GM15510 (cell line): ENCODE measurements around the gene MIOX.

Source experiments
- POLR2A ChIP-seq: IDR thresholded peaks from 3 replicates; pipeline ENCODE4 v1.6.1; 2011; ENCODE audit warnings: borderline replicate concordance; ENCODE audit not compliant: insufficient read length; ENCODE audit errors: extremely low read depth

MIOX gene

DNA sequence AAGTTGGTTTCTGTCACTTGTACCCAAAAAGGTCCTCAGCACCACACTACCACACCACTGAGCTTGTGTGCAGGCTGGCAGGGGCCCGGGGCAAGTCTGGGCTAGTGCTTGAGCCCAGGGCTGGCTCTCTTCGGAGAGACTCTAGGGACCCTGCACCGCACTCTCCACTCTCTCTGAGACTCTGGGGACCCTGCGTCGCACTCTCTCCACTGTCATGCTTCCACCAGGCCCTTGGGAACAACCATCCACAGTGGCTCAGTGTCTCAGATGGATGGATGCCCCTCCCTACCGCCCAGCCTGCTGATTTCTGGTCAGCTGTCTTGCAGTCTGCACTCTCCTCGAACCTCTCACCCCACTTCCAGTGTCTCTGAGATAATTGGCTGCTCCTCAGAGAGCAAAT lies 9.8 kb upstream of the MIOX start:
- TF ChIP-seq POLR2A: no peak

- TF ChIP-seq POLR2A: no peak
These were observed 8.7 kb upstream of the MIOX start for GRCh38 chr22:50477923-50478322.

DNA sequence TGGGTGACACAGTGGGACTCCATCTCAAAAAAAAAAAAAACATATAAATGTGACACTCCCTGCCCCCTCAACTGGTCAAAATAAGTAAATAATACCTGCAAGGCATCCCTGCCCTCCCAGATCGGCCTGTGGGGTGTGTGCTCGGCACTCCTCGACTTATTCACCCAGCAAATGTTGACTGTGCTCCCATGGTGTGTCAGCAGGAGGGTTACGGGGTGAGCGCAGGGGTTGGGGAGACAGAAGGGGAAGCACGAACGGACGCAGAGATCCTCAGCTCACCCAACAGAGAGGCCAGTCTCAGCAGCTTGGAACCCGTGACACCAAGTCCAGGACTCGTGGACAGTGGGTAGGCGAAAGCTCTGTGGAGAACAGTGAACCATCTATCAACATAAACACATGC lies 6.9 kb upstream of the MIOX start:
- no peak for TF ChIP-seq POLR2A

DNA sequence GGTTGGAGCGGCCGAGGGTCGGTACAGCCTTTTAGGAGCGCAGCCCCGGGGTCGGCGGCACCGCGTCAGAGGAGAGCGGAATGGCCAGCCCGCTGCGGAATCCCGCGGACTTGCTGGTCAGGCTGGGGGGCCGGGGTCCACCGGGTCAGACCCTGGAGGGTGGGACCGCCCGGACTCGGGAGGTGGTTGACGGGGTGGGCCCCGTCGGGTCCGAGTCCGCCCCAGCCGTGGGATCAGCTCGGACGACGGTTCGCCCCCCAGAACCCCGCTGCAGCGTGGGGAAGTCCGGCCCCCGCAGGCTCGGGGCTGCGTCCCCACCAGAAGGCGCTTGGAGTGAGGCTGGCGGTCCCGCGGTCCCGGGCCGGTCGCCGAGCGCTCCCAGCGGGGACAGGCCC lies 5.6 kb upstream of the MIOX start:
- TF ChIP-seq POLR2A: no peak

GRCh38 chr22:50481440-50482106 lies 5.1 kb upstream of the MIOX start, which contains the start of gene ADM2:
Gene ADM2, plus strand, starts transcription at chr22:50481543. Its CDS starts 305 bp downstream, at chr22:50481848.
- no peak for TF ChIP-seq POLR2A

GRCh38 chr22:50482107-50483074 lies 4.3 kb upstream of the MIOX start:
- no peak for TF ChIP-seq POLR2A

DNA sequence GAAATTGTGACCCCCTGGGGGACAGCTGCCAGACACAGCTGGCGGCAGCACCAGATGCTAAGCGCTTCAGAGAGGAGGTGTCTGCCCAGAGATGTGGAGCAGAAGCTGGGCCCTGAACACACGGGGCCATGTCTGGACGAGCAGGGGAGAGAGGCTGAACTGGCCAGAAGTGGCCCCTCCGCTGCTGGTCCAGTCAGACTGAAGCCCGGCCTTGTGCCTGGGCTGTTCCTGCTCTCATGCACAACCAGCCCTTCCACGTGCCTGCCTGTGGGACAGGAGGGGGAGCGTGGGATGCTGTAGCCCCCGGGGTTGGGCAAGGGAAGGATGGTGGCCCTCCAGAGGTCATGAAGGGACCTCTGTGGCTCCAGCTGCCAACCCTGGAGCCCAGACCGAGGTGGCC lies 3.6 kb upstream of the MIOX start:
- TF ChIP-seq POLR2A: no peak

- TF ChIP-seq POLR2A: no peak
These were observed 3.1 kb upstream of the MIOX start for GRCh38 chr22:50483556-50483955.

DNA sequence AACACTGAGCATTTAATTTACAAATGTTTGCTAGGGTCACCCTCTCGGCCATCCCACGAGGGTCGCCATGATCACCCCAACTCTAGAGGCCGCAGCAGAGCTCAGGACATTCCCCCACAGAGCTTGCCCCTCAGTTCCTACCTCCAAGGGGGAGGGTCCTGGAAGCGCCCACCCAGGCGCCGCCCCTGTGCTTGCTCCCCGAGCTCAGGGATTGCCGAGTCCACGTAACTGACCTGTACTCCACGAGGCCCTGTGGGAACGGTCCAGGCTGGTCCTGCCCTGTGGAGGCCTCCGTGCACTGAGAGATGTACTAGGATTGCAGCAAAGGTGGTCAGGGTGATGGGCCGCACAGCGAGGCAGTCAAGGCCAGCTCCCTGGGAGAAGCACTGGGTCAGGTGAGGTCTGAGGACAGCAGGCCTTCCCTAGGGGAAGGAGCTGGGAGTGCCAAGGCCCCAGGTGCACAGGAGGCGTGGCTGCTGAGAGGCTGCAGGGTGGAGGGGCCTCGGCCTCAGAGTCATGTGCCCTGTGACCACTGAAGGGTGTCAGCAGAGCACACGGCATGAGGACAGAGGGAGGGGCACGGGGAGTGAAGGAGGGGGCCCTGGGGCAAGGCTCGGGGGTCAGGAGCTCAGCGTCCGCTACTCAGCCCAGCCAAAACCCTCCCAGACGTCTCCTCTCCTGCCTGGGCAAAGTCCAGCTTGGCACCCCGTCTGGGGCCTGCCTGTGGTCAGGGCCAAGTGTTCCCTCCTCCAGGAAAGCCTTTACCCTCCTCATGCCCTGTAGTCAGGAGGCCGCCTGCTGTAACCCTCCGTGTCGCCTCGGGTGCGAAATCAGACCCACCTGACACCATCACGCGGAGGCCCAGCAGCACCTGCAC lies 2.4 kb upstream of the MIOX start:
- no peak for TF ChIP-seq POLR2A

DNA sequence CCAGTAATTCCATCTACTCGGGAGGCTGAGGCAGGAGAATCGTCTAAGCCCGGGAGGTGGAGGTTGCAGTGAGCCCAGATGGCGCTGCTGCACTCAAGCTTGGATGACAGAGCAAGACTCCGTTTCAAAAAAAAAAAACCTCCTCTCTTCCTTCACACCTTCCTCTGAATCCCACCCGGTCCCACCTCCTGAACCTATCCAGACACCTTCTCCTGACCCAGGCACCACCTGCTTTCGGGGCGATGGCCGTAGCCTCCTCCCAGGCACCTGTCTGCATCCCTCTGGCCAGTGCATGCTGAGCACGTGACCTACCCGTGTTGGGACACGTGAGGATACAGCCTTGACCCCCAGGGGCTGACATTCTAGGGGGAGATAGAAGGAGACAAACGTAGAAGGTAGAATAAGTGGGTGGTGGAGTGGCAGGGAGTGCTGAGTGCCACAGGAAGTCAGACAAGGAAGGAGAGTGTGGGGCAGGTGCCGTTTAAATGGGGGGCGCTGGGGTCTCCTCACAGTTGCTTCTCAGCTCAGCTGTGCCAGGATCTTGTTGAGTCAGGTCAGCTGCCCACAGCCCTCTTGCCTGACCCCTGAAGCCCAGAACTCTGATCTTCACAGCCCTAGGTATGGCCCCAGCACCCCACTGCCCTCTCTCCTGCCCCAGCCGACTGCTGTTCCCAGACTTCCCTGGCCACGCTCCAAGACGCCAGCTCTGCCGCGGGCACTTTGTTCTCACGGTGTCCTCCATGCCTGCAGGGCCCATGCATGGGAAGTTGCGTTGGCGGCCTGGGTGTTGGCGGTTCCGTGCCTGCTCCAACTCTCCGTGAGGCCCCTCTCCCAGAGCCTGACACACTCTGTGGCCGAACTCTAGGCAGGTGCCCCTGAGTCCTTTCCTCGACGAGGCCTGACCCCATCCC lies 1.2 kb upstream of the MIOX start:
- no peak for TF ChIP-seq POLR2A

DNA sequence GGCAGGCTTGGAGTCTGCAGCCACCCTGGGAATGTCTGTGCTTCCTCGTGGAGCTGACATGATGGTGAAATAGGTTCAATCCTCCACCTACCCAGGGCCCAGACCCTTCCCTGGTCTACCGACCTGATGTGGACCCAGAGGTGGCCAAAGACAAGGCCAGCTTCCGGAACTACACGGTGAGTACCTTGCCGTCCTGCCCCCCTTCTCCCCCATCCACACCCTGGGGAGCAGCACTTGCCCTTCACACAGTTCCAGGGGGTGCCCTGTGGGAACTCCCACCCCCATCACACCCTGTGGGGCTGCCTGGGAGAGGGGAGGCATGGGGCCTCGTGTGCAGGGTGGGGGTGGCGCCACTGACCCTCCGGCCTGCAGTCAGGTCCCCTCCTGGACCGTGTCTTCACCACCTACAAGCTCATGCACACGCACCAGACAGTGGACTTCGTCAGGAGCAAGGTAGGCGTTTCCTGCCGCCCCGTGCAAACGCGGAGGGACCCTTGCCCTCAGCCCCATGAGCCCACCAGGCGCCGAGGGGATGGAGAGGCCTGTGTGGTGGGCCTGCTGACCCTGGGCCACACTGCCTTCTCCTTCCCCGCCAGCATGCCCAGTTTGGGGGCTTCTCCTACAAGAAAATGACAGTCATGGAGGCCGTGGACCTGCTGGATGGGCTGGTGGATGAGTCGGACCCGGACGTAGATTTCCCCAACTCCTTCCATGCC lies 789 bp downstream of the MIOX start:
- TF ChIP-seq POLR2A: no peak

DNA sequence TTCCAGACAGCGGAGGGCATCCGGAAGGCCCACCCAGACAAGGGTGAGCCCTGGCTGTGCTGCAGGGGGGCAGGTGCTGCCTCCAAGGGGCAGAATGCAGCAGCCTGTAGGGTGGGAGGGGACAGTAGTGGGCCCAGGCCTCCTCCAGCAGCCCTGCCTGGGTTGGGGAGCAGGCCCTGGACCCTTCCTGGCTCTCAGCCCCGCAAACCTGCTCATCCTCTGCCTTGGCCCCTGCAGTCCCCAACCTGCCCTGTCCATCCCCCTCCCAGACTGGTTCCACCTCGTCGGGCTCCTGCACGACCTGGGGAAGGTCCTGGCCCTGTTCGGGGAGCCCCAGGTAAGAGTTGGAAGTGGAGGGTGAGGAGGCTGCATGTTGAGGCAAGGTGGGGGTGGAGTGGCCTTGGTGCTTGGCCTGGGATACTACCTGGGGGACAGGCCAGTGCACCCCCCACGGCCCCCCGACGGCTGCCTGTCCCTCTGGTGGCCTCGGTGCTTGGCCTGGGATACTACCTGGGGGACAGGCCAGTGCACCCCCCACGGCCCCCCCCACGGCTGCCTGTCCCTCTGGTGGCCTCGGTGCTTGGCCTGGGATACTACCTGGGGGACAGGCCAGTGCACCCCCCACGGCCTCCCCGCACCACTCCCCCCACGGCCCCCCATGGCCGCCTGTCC lies 1.5 kb downstream of the MIOX start:
- no peak for TF ChIP-seq POLR2A

- TF ChIP-seq POLR2A: no peak
These were observed 2.2 kb downstream of the MIOX start for GRCh38 chr22:50488886-50489285.
